ENCODE measurements around the gene AKAP5. TPM values are rescaled to one million over a fixed set of nuclear protein-coding genes. Genes with fewer than 3 reads are reported as not detected.

AKAP5 gene
- total and polyA plus RNA-seq, 2 of the 8 experiments (the other 6 are each of a cell fraction or from before 2014, with no cell fraction given), result 0.50 to 3.8 TPM

GRCh38 chr14:64520699-64521098 is 55.4 kb downstream of the AKAP5 start (continued):
- TF ChIP-seq CREB1 (IDR thresholded peaks at IDR 0.05), result no peak
